HG03135 (cell line): ENCODE results near the gene RNLS.
"Not testable (repeated sequence)": the region's sequence is repeated elsewhere in the genome, so short reads cannot be mapped to it uniquely, and the experiment has no call there.

ENCODE experiments used
- ATAC-seq: cut with Tn5 transposase; IDR thresholded peaks from one replicate; pipeline ENCODE4 v1.9.1; 2021; ENCODE audit warnings: mild to moderate bottlenecking, moderate library complexity; ENCODE audit not compliant: unreplicated experiment

Gene RNLS

GRCh38 chr10:88392222-88392621 is 190.9 kb downstream of the RNLS start:
- peak; percentile 72 for ATAC-seq

GRCh38 chr10:88390041-88390440 is 193.1 kb downstream of the RNLS start:
- no peak for ATAC-seq

GRCh38 chr10:88389456-88389855 is 193.7 kb downstream of the RNLS start:
- ATAC-seq, result no peak

GRCh38 chr10:88388324-88388723 is 194.8 kb downstream of the RNLS start:
- no peak for ATAC-seq

GRCh38 chr10:88386821-88387773 is 196.0 kb downstream of the RNLS start:
- ATAC-seq, result peak; percentile 43

GRCh38 chr10:88386204-88386788 is 196.8 kb downstream of the RNLS start:
- peak; percentile 44 for ATAC-seq

GRCh38 chr10:88385601-88386203 is 197.4 kb downstream of the RNLS start:
- ATAC-seq, result peak; percentile 65

GRCh38 chr10:88383276-88383675 is 199.8 kb downstream of the RNLS start:
- ATAC-seq, result no peak

- ATAC-seq, result no peak
Observed at GRCh38 chr10:88382699-88383098, 200.4 kb downstream of the RNLS start.

- no peak for ATAC-seq
Observed at GRCh38 chr10:88379575-88379974, 203.5 kb downstream of the RNLS start.

- ATAC-seq, result no peak
Observed at GRCh38 chr10:88377510-88377909, 205.6 kb downstream of the RNLS start.

GRCh38 chr10:88374392-88375175 is 208.5 kb downstream of the RNLS start:
- ATAC-seq, result no peak

- no peak for ATAC-seq
Observed at GRCh38 chr10:88372881-88373592, 210.1 kb downstream of the RNLS start.

- ATAC-seq, result no peak
Observed at GRCh38 chr10:88372051-88372715, 210.9 kb downstream of the RNLS start.

- ATAC-seq, result no peak
Observed at GRCh38 chr10:88370713-88371112, 212.4 kb downstream of the RNLS start.

GRCh38 chr10:88366772-88367171 is 216.3 kb downstream of the RNLS start:
- no peak for ATAC-seq

- ATAC-seq, result no peak
Observed at GRCh38 chr10:88361995-88362807, 220.9 kb downstream of the RNLS start.

GRCh38 chr10:88361494-88361893 is 221.6 kb downstream of the RNLS start:
- no peak for ATAC-seq

- not testable (repeated sequence) for ATAC-seq
Observed at GRCh38 chr10:88355750-88356149, 227.4 kb downstream of the RNLS start.
